ENCODE results near the gene NUCB1.

- no peak for TF ChIP-seq POLR2A (IDR thresholded peaks at IDR 0.05; ENCODE audit: low read depth, low read length)
- no peak for TF ChIP-seq POLR2AphosphoS5 (IDR thresholded peaks at IDR 0.05; ENCODE audit: low read depth, low read length)
- TF ChIP-seq TAF1 (IDR thresholded peaks at IDR 0.05; ENCODE audit: low read depth, low read length) = no peak
- no peak for TF ChIP-seq SPI1 (IDR thresholded peaks at IDR 0.05; ENCODE audit: low read depth, low read length)
- no peak for TF ChIP-seq POU2F2 (IDR thresholded peaks at IDR 0.05; ENCODE audit: low read depth, low read length)
Observed at GRCh38 chr19:48940902-48941301, 40.8 kb downstream of the NUCB1 start.

Data from GM12891 (cell line).